H1 (cell line): ENCODE results near the gene HOXA11. TPM values are rescaled to one million over a fixed set of nuclear protein-coding genes. Genes with fewer than 3 reads are reported as not detected.

Source experiments
- ATF3 ChIP-seq: IDR thresholded peaks from 2 replicates; pipeline ENCODE4 v1.6.1; 2011; ENCODE audit warnings: low read depth, mild to moderate bottlenecking, low read length; ENCODE audit not compliant: insufficient read depth
- BACH1 ChIP-seq: IDR thresholded peaks from 2 replicates; pipeline ENCODE4 v1.6.1; 2012; ENCODE audit warnings: low read length, improper control_type of control experiment
- BRCA1 ChIP-seq: IDR thresholded peaks from 2 replicates; pipeline ENCODE4 v1.6.1; 2012; ENCODE audit warnings: low read depth, low read length, improper control_type of control experiment
- CEBPB ChIP-seq: IDR thresholded peaks from 2 replicates; pipeline ENCODE4 v1.6.1; 2012; ENCODE audit warnings: low read depth, low read length
- CHD1 ChIP-seq: IDR thresholded peaks from 2 replicates; pipeline ENCODE4 v1.6.1; 2012; ENCODE audit warnings: low read depth, low read length, improper control_type of control experiment
- CHD2 ChIP-seq: IDR thresholded peaks from 2 replicates; pipeline ENCODE4 v1.6.1; 2012; ENCODE audit warnings: low read length, improper control_type of control experiment
- EZH2 ChIP-seq: fragments of 200-600 bp; sonication (generic); IDR thresholded peaks from 2 replicates; pipeline ENCODE4 v1.7.1; 2012; ENCODE audit warnings: low read depth, mild to moderate bottlenecking, moderate library complexity, low read length, inconsistent platforms; ENCODE audit not compliant: severe bottlenecking
- JUN ChIP-seq: IDR thresholded peaks from 2 replicates; pipeline ENCODE4 v1.6.1; 2011; ENCODE audit warnings: low read depth, mild to moderate bottlenecking, improper control_type of control experiment, low read length
- KDM1A ChIP-seq: fragments of 200-600, 300-600 bp; sonication (generic); IDR thresholded peaks from 2 replicates; pipeline ENCODE4 v1.7.1; 2016; ENCODE audit warnings: mild to moderate bottlenecking, low read length, borderline replicate concordance
- KDM4A ChIP-seq: IDR thresholded peaks from one replicate; pipeline ENCODE4 v1.7.1; 2012; ENCODE audit warnings: low read depth, mild to moderate bottlenecking, moderate library complexity, low read length, inconsistent platforms; ENCODE audit not compliant: severe bottlenecking
- MAFK ChIP-seq: IDR thresholded peaks from 2 replicates; pipeline ENCODE4 v1.6.1; 2012; ENCODE audit warnings: low read depth, mild to moderate bottlenecking, improper control_type of control experiment, low read length
- MAX ChIP-seq: IDR thresholded peaks from 2 replicates; pipeline ENCODE4 v1.6.1; 2012; ENCODE audit warnings: inconsistent platforms
- NANOG ChIP-seq: IDR thresholded peaks from 2 replicates; pipeline ENCODE4 v1.6.1; 2011; ENCODE audit warnings: low read length, low read depth, mild to moderate bottlenecking, inconsistent platforms; ENCODE audit not compliant: insufficient read depth, poor library complexity, severe bottlenecking
- NRF1 ChIP-seq: IDR thresholded peaks from 2 replicates; pipeline ENCODE4 v1.6.1; 2011; ENCODE audit warnings: mild to moderate bottlenecking, low read depth, low read length, improper control_type of control experiment
- POU5F1 ChIP-seq: IDR thresholded peaks from 2 replicates; pipeline ENCODE4 v1.6.1; 2011; ENCODE audit warnings: low read depth, mild to moderate bottlenecking, low read length, moderate library complexity
- RFX5 ChIP-seq: IDR thresholded peaks from 2 replicates; pipeline ENCODE4 v1.6.1; 2011; ENCODE audit warnings: low read depth, low read length, improper control_type of control experiment, borderline replicate concordance
- RNF2 ChIP-seq: fragments of 200-900, 300-1000 bp; sonication (generic); IDR thresholded peaks from 2 replicates; pipeline ENCODE4 v1.7.1; 2016; ENCODE audit warnings: borderline replicate concordance, low read depth, mild to moderate bottlenecking, antibody characterized with exemption, low read length; ENCODE audit not compliant: poor library complexity, severe bottlenecking; ENCODE audit errors: missing control alignments
- SIX5 ChIP-seq: IDR thresholded peaks from 2 replicates; pipeline ENCODE4 v1.6.1; 2011; ENCODE audit warnings: mild to moderate bottlenecking, low read depth, low read length
- SP2 ChIP-seq: IDR thresholded peaks from 2 replicates; pipeline ENCODE4 v1.6.1; 2012; ENCODE audit warnings: mild to moderate bottlenecking, low read length, inconsistent platforms
- SP4 ChIP-seq: IDR thresholded peaks from 2 replicates; pipeline ENCODE4 v1.6.1; 2012; ENCODE audit warnings: low read length, inconsistent platforms
- SRF ChIP-seq: IDR thresholded peaks from 2 replicates; pipeline ENCODE4 v1.6.1; 2011; ENCODE audit warnings: mild to moderate bottlenecking, low read depth, low read length, moderate library complexity
- SUZ12 ChIP-seq: fragments of 200-600 bp; sonication (generic); IDR thresholded peaks from 2 replicates; pipeline ENCODE4 v1.6.1; 2012; ENCODE audit warnings: mild to moderate bottlenecking, inconsistent platforms, low read length, moderate library complexity, mixed read lengths
- TAF7 ChIP-seq: optimal IDR thresholded peaks from 2 replicates; pipeline ENCODE3; 2011; ENCODE audit warnings: low read depth, mild to moderate bottlenecking, inconsistent platforms, low read length, moderate library complexity, borderline replicate concordance
- polyA plus RNA-seq, 7 experiments: library from polyadenylated mRNA; depleted of rRNA in 3 of 7; stranded (reverse) in 5 of 7; unstranded in 2 of 7; fragments of >200 nt in 5 of 7; fragments of 200-250 nt in 2 of 7; gene quantifications; 1 replicate in 5 of 7; 2 replicates in 1 of 7; 4 replicates in 1 of 7; pipeline versions ENCODE4 v1.2.1 to v1.2.3, GENCODE V29; 2011 to 2013; ENCODE audit warnings: missing spikeins in 2 of 7, mixed read lengths in 2 of 7
- total RNA-seq: library from RNA; stranded (reverse); fragmentation: NEBNext Ultra II Directional; extraction: Animal tissue kit (Norgen Biotek cat#: 25700); gene quantifications from 2 replicates; pipeline ENCODE4 v1.2.1, GENCODE V29; 2021
- TF ChIP-seq, protein P1 (sequence below): IDR thresholded peaks from 2 replicates; pipeline ENCODE4 v1.6.1; 2012; ENCODE audit warnings: inconsistent platforms

Gene HOXA11
- total and polyA plus RNA-seq, 2 of the 8 experiments (the other 6 are each of a cell fraction or from before 2014, with no cell fraction given) = not detected

DNA sequence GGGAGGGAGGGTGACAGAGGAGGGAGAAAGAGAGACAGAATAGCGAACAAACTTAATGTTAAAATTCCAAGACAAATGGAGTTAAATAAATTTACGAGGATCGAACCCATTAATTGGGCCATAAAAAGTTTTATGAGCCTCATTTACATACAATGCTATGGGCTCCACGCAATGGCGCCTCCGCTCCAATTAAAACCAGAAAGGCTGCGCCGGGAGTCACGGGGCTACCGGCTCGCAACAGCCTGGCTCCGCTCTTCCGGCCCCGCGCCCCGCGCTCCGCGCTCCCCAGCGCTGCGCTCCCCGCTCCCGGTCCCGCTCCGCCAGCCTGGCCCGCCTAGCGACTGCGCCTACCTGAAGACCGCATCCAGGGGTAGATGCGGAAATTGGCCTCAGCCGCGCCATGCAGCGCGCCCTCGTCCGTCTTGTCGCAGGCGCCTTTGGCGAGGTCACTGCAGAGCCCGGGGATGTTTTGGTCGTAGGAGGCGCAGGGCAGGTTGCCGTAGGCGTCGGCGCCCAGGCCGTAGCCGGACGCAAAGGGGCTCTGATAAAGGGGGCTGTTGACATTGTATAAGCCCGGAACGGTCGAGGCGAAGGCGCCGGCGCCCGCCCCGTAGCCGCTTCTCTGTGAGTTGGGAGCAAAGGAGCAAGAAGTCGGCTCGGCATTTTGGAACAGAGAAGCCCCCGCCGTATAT lies 29.1 kb downstream of the HOXA11 start (continued):
- TF ChIP-seq CEBPB (no peak), RNF2 (peak; percentile 95), RFX5 (no peak), ATF3 (no peak), POU5F1 (no peak), SP4 (no peak), CHD2 (no peak), KDM4A (no peak), SIX5 (no peak), SUZ12 (peak; percentile 78), KDM1A (no peak), NANOG (no peak), EZH2 (peak; percentile 82), JUN (no peak), BRCA1 (no peak), BACH1 (no peak), MAX (peak; percentile 60), CHD1 (no peak), NRF1 (no peak), SP2 (no peak), SRF (no peak), MAFK (no peak), TAF7 (no peak)
- TF ChIP-seq, protein P1, sequence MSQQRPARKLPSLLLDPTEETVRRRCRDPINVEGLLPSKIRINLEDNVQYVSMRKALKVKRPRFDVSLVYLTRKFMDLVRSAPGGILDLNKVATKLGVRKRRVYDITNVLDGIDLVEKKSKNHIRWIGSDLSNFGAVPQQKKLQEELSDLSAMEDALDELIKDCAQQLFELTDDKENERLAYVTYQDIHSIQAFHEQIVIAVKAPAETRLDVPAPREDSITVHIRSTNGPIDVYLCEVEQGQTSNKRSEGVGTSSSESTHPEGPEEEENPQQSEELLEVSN = peak; percentile 22; the same call in 1 of the 2 replicates
